Pancreas (tissue), 10 donors: ENCODE results near the gene C1orf226. TPM values are rescaled to one million over a fixed set of nuclear protein-coding genes. Genes with fewer than 3 reads are reported as not detected.
A peak's percentile ranks its signal among the peaks of the same experiment; 100 is the strongest.
"Not testable (repeated sequence)": the region's sequence is repeated elsewhere in the genome, so short reads cannot be mapped to it uniquely, and the experiment has no call there.

Experiments
- ATAC-seq, 4 donors: fragments of 200-7000 bp; cut with Tn5 transposase; one replicate each; pipeline versions ENCODE4 v1.8.0 to v1.9.1; 2020; ENCODE audit warnings: mild to moderate bottlenecking in 4 of 4, moderate library complexity in 4 of 4
- DNase-seq, 6 donors: peaks; one replicate each; pipeline ENCODE4 v3.0.0-alpha.2; 2020
- FAIRE-seq: peaks from 2 replicates; lab custom pipeline; 2012; peaks lifted over from hg19 to GRCh38; lab: Jason Lieb, UNC
- H3K27ac ChIP-seq, 4 donors: fragments of 200-600 bp; sonication (generic); 1 replicate in 3 of 4; 2 replicates in 1 of 4; pipeline versions ENCODE4 v1.5.0 to v1.8.0; 2020
- H3K27me3 ChIP-seq, 4 donors: fragments of 200-600 bp; one replicate each; pipeline ENCODE4 v1.8.0; 2021
- H3K36me3 ChIP-seq, 3 donors: fragments of 200-600 bp; sonication (generic) in 1 of 3; one replicate each; pipeline versions ENCODE4 v1.5.0 to v1.8.0; 2020 to 2021
- H3K4me1 ChIP-seq, 3 donors: fragments of 200-600 bp; one replicate each; pipeline ENCODE4 v1.8.0; 2021
- H3K4me3 ChIP-seq, 4 donors: fragments of 200-600 bp; sonication (generic) in 2 of 4; one replicate each; pipeline versions ENCODE4 v1.5.0 to v1.8.0; 2020 to 2021
- H3K9me3 ChIP-seq, 4 donors: fragments of 200-600 bp; one replicate each; pipeline ENCODE4 v1.8.0; 2021
- CTCF ChIP-seq, 4 donors: fragments of 200-600 bp; sonication (generic) in 3 of 4; IDR thresholded peaks; one replicate each; pipeline versions ENCODE4 v1.5.0 to v1.8.0; 2021; ENCODE audit warnings: antibody characterized with exemption in 4 of 4
- WGBS, 2 donors: extraction: QIAGEN DNeasy Blood & Tissue Kit; methylation state at CpG; one replicate each; pipeline ENCODE4 v1.1.7; 2013; 5-methylcytosine and 5-hydroxymethylcytosine counted together
- intact Hi-C, 3 donors: fragments of 100-400 bp; cut with DNase I; formaldehyde crosslinking; loops; one replicate each; pipeline versions ENCODE4 v1.11.1 to v1.14.2; 2022
- polyA plus RNA-seq, 2 donors: library from polyadenylated mRNA; stranded (reverse); fragments of 200-250 nt; gene quantifications; one replicate each; pipeline ENCODE4 v1.2.3, GENCODE V29; 2013
- total RNA-seq, 6 donors: library from RNA; stranded (reverse); fragmentation: NEBNext Ultra II Directional in 4 of 6; extraction: Animal tissue kit (Norgen Biotek cat#: 25700) in 4 of 6; gene quantifications; one replicate each; pipeline versions ENCODE4 v1.2.1 to v1.2.4, GENCODE V29; 2021 to 2023
- donor health status: healthy with polysubstance abuse.
- donor health status: DM: no; HTN: no; CAD: no; lungs with moderate emphysema.
- donor health status: DM: no; HTN: no; CAD: no.
- donor health status: control.
- donor health status: control.
- donor health status: Bipolar disorder and iron deficiency.
- donor health status: DM: yes; HTN: yes; CAD: no.
- donor health status: DM: no; HTN: no; CAD: no.
- donor health status: DM: no; HTN: no; CAD: no.
- donor health status: DM: yes; HTN: yes; CAD: no.

Gene C1orf226
- total and polyA plus RNA-seq, 8 donors: 1.3 to 4.2 (median 2.3) TPM

DNA sequence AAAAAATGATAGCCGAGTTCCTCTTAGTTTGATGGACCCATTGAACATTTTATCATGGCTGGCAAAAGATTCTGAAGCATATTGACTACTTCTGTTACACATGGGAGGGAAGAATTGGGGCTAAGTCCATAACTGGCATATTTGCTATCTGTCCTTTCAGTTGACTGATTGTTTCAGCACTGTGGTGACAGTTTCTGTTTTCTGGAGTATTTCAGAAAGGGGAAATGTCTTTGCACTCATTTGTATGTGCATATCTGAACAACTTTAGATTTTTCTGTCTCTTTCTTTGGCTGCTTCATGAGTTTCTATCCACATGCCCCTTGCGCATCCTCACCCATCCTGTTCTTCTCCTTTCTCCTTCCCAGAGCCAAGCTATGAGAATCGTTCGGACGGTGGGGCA lies 38.1 kb upstream of the C1orf226 start:
- Histone ChIP-seq H3K9me3 (no peaks in the 10 kb centered on the region), H3K27ac (no peak overlapping the region), H3K4me3 (no peak overlapping the region), H3K4me1 (peaks cover 0 to 3% (median 0%) of the 10 kb centered on the region in 3 donors), H3K27me3 (no peaks in the 10 kb centered on the region), H3K36me3 (no peaks in the 10 kb centered on the region)
- FAIRE-seq (no peak), DNase-seq (no peak), ATAC-seq (no peak)
- intact Hi-C loops: no loop called here
- no peak for TF ChIP-seq CTCF (IDR thresholded peaks at IDR 0.05)
- WGBS, 2 donors: 86 to 87% methylated on average over 5 of the region's 5 CpGs

DNA sequence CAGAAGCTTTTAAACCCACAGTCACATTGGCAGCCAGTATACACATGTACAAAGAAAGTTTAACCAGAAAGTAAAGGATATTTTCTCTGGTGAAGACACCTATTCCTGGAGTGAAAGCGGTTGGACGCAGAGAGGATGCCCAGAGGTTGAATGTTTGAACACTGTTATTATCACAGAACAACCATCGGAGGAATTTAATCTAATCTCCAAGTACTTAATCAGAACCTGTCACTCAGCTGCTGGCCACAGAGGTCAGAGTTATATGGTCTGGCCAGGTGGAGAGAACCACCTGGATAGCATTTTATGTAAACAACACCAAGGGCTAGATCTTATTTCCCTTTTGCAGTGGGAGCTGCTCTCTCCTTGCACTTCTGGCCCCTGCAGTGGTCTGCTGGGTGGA lies 34.2 kb upstream of the C1orf226 start:
- Histone ChIP-seq H3K4me3 (no peak overlapping the region), H3K4me1 (peaks cover 0 to 3% (median 0%) of the 10 kb centered on the region in 3 donors), H3K36me3 (no peaks in the 10 kb centered on the region), H3K9me3 (no peaks in the 10 kb centered on the region), H3K27me3 (no peaks in the 10 kb centered on the region), H3K27ac (no peak overlapping the region)
- FAIRE-seq (no peak), DNase-seq (no peak), ATAC-seq (peak in 2 of 4 donors; percentile 40 to 80)
- 20 to 29% methylated on average over 3 of the region's 3 CpGs for WGBS, 2 donors
- intact Hi-C loops: no loop called here
- no peak for TF ChIP-seq CTCF (IDR thresholded peaks at IDR 0.05)

DNA sequence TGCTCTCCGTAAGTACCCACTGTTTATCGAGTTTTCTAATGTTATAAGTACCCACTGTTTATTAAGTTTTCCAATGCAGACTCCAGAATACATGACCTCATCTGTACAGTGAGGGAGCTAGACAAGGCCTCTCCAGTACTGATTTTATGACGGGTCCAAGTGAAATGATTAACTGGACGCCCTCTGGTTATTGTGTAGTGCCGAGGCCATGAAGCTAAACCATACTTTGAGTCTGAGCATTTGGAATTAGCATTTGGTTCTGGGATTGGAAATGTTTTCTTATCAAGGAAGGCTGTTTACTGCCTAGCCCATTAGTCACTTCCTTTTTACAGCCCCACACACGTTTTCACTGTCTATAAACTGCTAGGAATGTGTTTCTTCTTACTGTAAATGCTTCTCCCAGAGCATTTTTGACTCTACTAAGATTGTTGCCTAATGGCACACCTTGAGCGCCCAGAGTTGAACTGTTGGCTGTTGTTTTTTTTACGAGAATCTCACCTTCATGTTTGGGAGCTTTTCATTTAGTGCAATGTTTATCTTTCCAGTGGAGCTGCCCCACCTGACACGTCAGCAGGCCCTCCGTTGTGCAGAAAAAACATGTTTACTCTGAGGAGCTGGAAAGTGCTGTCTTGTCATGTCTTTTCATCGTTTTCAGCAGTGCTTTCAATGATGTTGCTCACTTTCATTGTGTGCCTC lies 31.7 kb upstream of the C1orf226 start:
- peaks cover 0 to 3% (median 0%) of the 10 kb centered on the region in 3 donors for H3K4me1 ChIP-seq
- H3K27me3 ChIP-seq: no peaks in the 10 kb centered on the region
- H3K9me3 ChIP-seq: no peaks in the 10 kb centered on the region
- ATAC-seq (peak in 1 of 4 donors; percentile 37), FAIRE-seq (no peak), DNase-seq (no peak)
- H3K27ac ChIP-seq: peak overlapping the region in 1 of 4 donors; percentile 5
- intact Hi-C loops: no loop called here
- TF ChIP-seq CTCF (IDR thresholded peaks at IDR 0.05): no peak
- WGBS, 2 donors: 62 to 68% methylated on average over 11 of the region's 11 CpGs
- H3K4me3 ChIP-seq: no peak overlapping the region
- H3K36me3 ChIP-seq: no peaks in the 10 kb centered on the region

DNA sequence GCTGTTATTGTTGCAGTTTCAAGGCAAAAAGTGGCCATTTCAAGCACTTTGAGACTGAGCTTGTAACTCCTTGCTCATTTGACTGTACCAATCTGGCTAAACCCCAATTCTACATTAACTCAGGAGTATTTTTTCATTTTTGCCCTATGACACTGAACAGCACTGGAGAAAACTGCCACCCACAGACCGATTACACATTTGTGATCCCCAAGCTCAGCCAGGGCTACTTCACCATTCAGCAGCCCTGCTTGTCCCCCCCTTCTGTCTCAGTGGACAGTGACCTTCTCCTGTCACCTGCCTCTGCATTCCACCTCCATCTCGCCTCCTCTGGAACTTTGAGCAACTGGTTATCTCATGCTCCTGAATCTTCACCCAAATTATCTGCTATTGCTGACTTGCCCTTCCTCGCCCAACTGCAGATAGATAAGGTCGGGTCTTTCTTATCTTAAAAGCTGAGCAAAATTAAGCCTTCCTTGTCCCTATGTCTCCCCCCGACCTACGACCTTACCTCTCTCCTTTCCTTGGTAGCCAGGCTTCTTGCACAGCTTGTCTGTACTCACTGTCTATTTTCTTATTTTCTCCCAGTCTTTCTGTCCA lies 30.2 kb upstream of the C1orf226 start:
- Histone ChIP-seq H3K27ac (no peak overlapping the region), H3K36me3 (no peaks in the 10 kb centered on the region), H3K9me3 (no peaks in the 10 kb centered on the region), H3K4me1 (peaks cover 0 to 3% (median 0%) of the 10 kb centered on the region in 3 donors), H3K27me3 (no peaks in the 10 kb centered on the region), H3K4me3 (no peak overlapping the region)
- 78 to 82% methylated on average over 6 of the region's 6 CpGs for WGBS, 2 donors
- no peak for TF ChIP-seq CTCF (IDR thresholded peaks at IDR 0.05)
- intact Hi-C loops: no loop called here
- DNase-seq (no peak), FAIRE-seq (no peak), ATAC-seq (no peak)

- FAIRE-seq, H3K4me1 ChIP-seq, H3K27ac ChIP-seq, ATAC-seq, intact Hi-C loops, H3K27me3 ChIP-seq, H3K4me3 ChIP-seq, H3K9me3 ChIP-seq, H3K36me3 ChIP-seq, DNase-seq: not testable (repeated sequence)
- WGBS, 2 donors: 95 to 100% methylated on average over 3 of the region's 4 CpGs
These were observed 29.7 kb upstream of the C1orf226 start for GRCh38 chr1:162351874-162352273.
